ENCODE measurements around the gene PTBP1.

DNA sequence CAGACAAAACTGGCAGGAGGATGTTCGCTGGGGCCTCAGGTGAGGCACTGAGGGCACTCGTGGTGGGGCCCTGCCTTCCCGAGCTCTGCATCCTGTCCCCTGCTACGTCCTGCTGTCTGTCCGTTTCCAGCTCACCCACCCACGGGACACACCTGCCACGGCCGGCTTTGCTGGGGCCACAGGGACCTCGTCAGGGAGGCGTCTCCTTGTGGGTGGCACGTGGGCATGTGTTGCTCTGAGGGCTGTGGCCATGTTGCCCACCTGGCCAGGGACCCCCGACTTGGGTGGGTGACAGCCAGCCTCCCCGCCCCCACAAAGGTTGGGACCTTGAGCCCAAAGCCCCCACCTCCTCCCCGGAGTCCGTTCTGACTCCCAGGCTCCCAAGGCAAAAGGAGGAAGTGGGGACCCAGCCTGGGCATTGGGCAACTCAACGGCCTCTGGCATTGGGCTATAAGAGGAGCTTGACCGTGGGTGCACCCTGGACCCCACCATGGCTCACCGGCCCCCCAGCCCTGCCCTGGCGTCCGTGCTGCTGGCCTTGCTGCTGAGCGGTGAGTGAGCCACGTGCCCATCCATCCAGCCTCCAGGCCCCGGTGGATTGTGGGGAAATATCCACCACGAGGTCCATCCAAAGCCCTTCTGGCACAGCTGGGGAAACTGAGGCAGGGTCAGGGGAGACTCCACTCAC lies 43.4 kb downstream of the PTBP1 start, which contains the start of gene PRTN3:
- TF ChIP-seq TCF3 (CRISPR knock-in tag; IDR thresholded peaks at IDR 0.05) (no peak), EP400 (IDR thresholded peaks at IDR 0.05) (no peak)

Measured in K562 (cell line).